Liver (tissue), 9 donors: ENCODE measurements around the gene COMMD10. TPM values are rescaled to one million over a fixed set of nuclear protein-coding genes. Genes with fewer than 3 reads are reported as not detected.

Source experiments
- DNase-seq: peaks from one replicate; pipeline ENCODE4 v3.0.0-alpha.2; 2017; ENCODE audit warnings: low spot score
- H3K27ac ChIP-seq, 2 donors: one replicate each; pipeline ENCODE4 v1.7.0; 2013; ENCODE audit warnings: inconsistent platforms in 2 of 2, low read length in 2 of 2, control low read depth in 1 of 2, low read depth in 1 of 2, mild to moderate bottlenecking in 1 of 2
- H3K27me3 ChIP-seq, 4 donors: one replicate each; pipeline versions ENCODE4 v1.6.1 to v1.7.0; 2013; ENCODE audit warnings: low read length in 3 of 4, inconsistent platforms in 1 of 4, mild to moderate bottlenecking in 1 of 4, moderate library complexity in 1 of 4; ENCODE audit not compliant: control insufficient read depth in 4 of 4, insufficient read depth in 4 of 4
- H3K36me3 ChIP-seq, 4 donors: one replicate each; pipeline versions ENCODE4 v1.6.1 to v1.7.0; 2013; ENCODE audit warnings: low read length in 3 of 4, mild to moderate bottlenecking in 3 of 4, low read depth in 1 of 4, moderate library complexity in 1 of 4; ENCODE audit not compliant: control insufficient read depth in 4 of 4, insufficient read depth in 3 of 4
- H3K4me1 ChIP-seq, 4 donors: one replicate each; pipeline versions ENCODE4 v1.6.1 to v1.7.0; 2013; ENCODE audit warnings: low read length in 3 of 4, mild to moderate bottlenecking in 3 of 4, moderate library complexity in 1 of 4; ENCODE audit not compliant: control insufficient read depth in 4 of 4, insufficient read depth in 4 of 4
- H3K4me3 ChIP-seq, 3 donors: one replicate each; pipeline versions ENCODE4 v1.6.1 to v1.7.0; 2013; ENCODE audit warnings: low read length in 3 of 3, control low read depth in 1 of 3, low read depth in 1 of 3, mild to moderate bottlenecking in 1 of 3
- H3K9ac ChIP-seq, 2 donors: one replicate each; pipeline ENCODE4 v1.7.0; 2013; ENCODE audit warnings: low read length in 2 of 2, mild to moderate bottlenecking in 2 of 2, moderate library complexity in 2 of 2, control low read depth in 1 of 2, low read depth in 1 of 2
- H3K9me3 ChIP-seq, 4 donors: one replicate each; pipeline versions ENCODE4 v1.6.1 to v1.7.0; 2013; ENCODE audit warnings: low read length in 3 of 4; ENCODE audit not compliant: control insufficient read depth in 4 of 4
- EGR1 ChIP-seq, 2 donors: IDR thresholded peaks; 2 replicates each; pipeline ENCODE4 v1.6.1; 2016 to 2018; ENCODE audit warnings: antibody characterized with exemption in 2 of 2, low read depth in 2 of 2
- GABPA ChIP-seq, 2 donors: IDR thresholded peaks in 1 of 2; conservative IDR thresholded peaks in 1 of 2; 2 replicates each; pipeline ENCODE4 v1.6.1; 2016; ENCODE audit warnings: antibody characterized with exemption in 2 of 2, mild to moderate bottlenecking in 1 of 2, moderate library complexity in 1 of 2
- HNF4G ChIP-seq: IDR thresholded peaks from 2 replicates; pipeline ENCODE4 v1.6.1; 2016; ENCODE audit warnings: antibody characterized with exemption
- NR2F2 ChIP-seq: IDR thresholded peaks from 2 replicates; pipeline ENCODE4 v1.6.1; 2016; ENCODE audit warnings: antibody characterized with exemption
- RAD21 ChIP-seq, 2 donors: IDR thresholded peaks; 2 replicates each; pipeline ENCODE4 v1.6.1; 2016; ENCODE audit warnings: antibody characterized with exemption in 2 of 2, mild to moderate bottlenecking in 2 of 2
- RXRA ChIP-seq, 2 donors: IDR thresholded peaks; 2 replicates each; pipeline ENCODE4 v1.6.1; 2017 to 2018; ENCODE audit warnings: antibody characterized with exemption in 2 of 2, mild to moderate bottlenecking in 1 of 2
- SP1 ChIP-seq: IDR thresholded peaks from 2 replicates; pipeline ENCODE4 v1.6.1; 2018; ENCODE audit warnings: antibody characterized with exemption, mild to moderate bottlenecking
- TAF1 ChIP-seq: conservative IDR thresholded peaks from 2 replicates; pipeline ENCODE4 v1.6.1; 2016; ENCODE audit warnings: antibody characterized with exemption, mild to moderate bottlenecking
- YY1 ChIP-seq: IDR thresholded peaks from 2 replicates; pipeline ENCODE4 v1.6.1; 2016; ENCODE audit warnings: antibody characterized with exemption, mild to moderate bottlenecking
- ZBTB33 ChIP-seq: IDR thresholded peaks from 2 replicates; pipeline ENCODE4 v1.6.1; 2016; ENCODE audit warnings: antibody characterized with exemption
- WGBS: extraction: QIAGEN DNeasy Blood & Tissue Kit; methylation state at CpG from one replicate; pipeline ENCODE4 v1.1.7; 2013; 5-methylcytosine and 5-hydroxymethylcytosine counted together
- polyA plus RNA-seq, 2 donors: library from polyadenylated mRNA; stranded (reverse) in 1 of 2; unstranded in 1 of 2; fragments of 200-250 nt in 1 of 2; fragments of >200 nt in 1 of 2; fragmentation: Nextera tagmentation in 1 of 2; extraction: Ambion mirVana in 1 of 2; gene quantifications; one replicate each; pipeline versions ENCODE4 v1.2.1 to v1.2.3, GENCODE V29; 2013 to 2015
- total RNA-seq, 2 donors: library from RNA; depleted of rRNA; stranded (reverse); fragments of >200 nt; gene quantifications; one replicate each; pipeline ENCODE4 v1.2.3, GENCODE V29; 2014
- TF ChIP-seq, protein P1 (sequence below): fragments of 150-350 bp; IDR thresholded peaks from 2 replicates; pipeline ENCODE4 v1.5.1; 2017; ENCODE audit warnings: improper control_type of control experiment, low read depth, low read length; ENCODE audit not compliant: missing input control
- TF ChIP-seq, protein P2 (sequence below): IDR thresholded peaks from 2 replicates; pipeline ENCODE4 v1.6.1; 2016; ENCODE audit warnings: antibody characterized with exemption
- donor health status: healthy.
- donor health status: healthy.
- donor health status: healthy.
- donor health status: healthy.
- donor health status: healthy.

Gene COMMD10
- total and polyA plus RNA-seq, 4 donors: 8.9 to 30.5 (median 19.3) TPM

DNA sequence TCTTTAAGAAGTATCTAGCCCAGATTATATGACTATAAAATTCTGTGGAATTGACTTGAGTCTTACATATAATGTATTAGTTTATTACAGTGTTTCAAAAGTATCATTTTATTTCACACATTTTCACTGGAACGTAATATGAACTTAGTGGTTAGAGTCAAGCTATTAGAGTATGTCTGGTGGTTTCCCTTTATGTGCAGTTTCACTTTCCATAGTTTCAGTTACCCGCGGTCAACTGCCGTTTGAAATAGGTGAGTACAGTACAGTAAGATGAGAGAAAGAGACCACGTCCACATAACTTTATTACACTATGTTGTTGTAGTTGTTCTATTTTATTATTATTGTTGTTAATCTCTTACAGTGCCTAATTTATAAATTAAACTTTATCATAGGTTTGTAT lies 50.5 kb downstream of the COMMD10 start (continued):
- TF ChIP-seq ZBTB33 (no peak), SP1 (no peak), TAF1 (no peak)

DNA sequence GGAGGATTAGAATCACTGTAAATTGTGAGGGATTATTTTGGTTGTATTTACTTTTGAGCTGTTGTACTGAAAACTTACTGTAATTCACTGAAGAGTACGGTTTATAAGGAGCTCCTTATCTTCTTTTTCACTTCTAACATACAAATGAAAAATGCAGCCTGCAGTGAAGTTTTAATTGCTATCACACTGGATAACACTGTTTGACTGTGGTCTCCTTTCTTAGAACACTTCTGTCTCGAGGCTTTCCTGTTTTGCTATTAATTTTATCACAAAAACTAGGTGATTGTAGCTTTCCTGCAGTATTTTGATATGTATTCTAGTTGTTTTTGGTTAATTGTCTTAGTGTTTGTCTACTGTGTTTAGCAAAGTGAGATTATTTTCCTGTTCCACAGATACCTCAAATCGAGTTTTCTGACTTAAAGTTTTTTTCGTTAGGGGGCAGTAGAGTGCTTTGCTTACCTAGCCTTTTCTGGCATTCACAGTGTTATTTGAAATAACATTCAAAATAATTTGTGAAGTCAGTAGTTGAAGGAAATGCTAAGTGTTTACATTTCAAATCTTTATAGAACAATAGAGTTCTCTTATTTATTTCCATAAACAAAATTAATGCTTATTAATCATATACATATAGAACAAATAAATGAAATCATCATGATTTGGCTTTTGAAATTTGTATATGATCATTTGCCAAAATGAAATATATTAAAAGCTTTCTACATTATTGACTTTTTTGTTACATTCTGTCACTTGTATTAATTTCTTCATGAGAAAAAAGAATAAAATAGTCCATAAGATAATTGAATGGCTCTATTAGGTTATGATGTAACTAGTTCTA lies 52.9 kb downstream of the COMMD10 start:
- 12% methylated on average over 4 of the region's 4 CpGs for WGBS
- TF ChIP-seq HNF4G (no peak), EGR1 (IDR thresholded peaks at IDR 0.05; ENCODE audit: low read depth in 2 of 2) (no peak), NR2F2 (no peak), GABPA (IDR thresholded peaks at IDR 0.05 in 1 of 2, conservative IDR thresholded peaks at IDR 0.05 in 1 of 2) (no peak), SP1 (no peak), YY1 (no peak), RAD21 (IDR thresholded peaks at IDR 0.05) (peak; percentile 96 to 97), ZBTB33 (no peak), TAF1 (no peak)
- TF ChIP-seq, protein P1, sequence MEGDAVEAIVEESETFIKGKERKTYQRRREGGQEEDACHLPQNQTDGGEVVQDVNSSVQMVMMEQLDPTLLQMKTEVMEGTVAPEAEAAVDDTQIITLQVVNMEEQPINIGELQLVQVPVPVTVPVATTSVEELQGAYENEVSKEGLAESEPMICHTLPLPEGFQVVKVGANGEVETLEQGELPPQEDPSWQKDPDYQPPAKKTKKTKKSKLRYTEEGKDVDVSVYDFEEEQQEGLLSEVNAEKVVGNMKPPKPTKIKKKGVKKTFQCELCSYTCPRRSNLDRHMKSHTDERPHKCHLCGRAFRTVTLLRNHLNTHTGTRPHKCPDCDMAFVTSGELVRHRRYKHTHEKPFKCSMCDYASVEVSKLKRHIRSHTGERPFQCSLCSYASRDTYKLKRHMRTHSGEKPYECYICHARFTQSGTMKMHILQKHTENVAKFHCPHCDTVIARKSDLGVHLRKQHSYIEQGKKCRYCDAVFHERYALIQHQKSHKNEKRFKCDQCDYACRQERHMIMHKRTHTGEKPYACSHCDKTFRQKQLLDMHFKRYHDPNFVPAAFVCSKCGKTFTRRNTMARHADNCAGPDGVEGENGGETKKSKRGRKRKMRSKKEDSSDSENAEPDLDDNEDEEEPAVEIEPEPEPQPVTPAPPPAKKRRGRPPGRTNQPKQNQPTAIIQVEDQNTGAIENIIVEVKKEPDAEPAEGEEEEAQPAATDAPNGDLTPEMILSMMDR: peak; percentile 74
- TF ChIP-seq, protein P2, sequence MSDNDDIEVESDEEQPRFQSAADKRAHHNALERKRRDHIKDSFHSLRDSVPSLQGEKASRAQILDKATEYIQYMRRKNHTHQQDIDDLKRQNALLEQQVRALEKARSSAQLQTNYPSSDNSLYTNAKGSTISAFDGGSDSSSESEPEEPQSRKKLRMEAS: no peak

GRCh38 chr5:116142495-116142894 lies 57.7 kb downstream of the COMMD10 start:
- WGBS: 98% methylated on average over 3 of the region's 3 CpGs
- H3K4me1 ChIP-seq: no peaks in the 10 kb centered on the region
- H3K9ac ChIP-seq: no peak overlapping the region
- no peak overlapping the region for H3K4me3 ChIP-seq
- H3K27ac ChIP-seq: no peak overlapping the region
- H3K36me3 ChIP-seq: no peaks in the 10 kb centered on the region
- no peak for DNase-seq
- no peaks in the 10 kb centered on the region for H3K9me3 ChIP-seq
- H3K27me3 ChIP-seq: no peaks in the 10 kb centered on the region
- no peak for TF ChIP-seq EGR1 (IDR thresholded peaks at IDR 0.05; ENCODE audit: low read depth in 2 of 2)
- TF ChIP-seq RXRA (IDR thresholded peaks at IDR 0.05): no peak
- no peak for TF ChIP-seq NR2F2

More for the DNA sequence above, 52.9 kb downstream of the COMMD10 start:
- H3K9me3 ChIP-seq: no peaks in the 10 kb centered on the region
- no peaks in the 10 kb centered on the region for H3K4me1 ChIP-seq
- peak overlapping the region in 1 of 2 donors; percentile 37 for H3K9ac ChIP-seq
- no peak overlapping the region for H3K4me3 ChIP-seq
- DNase-seq: no peak
- H3K27ac ChIP-seq: no peak overlapping the region
- no peaks in the 10 kb centered on the region for H3K27me3 ChIP-seq
- H3K36me3 ChIP-seq: no peaks in the 10 kb centered on the region
